Liver (tissue), 9 donors: ENCODE data around the gene PDE4D. TPM values are rescaled to one million over a fixed set of nuclear protein-coding genes. Genes with fewer than 3 reads are reported as not detected.

Source experiments
- DNase-seq: peaks from one replicate; pipeline ENCODE4 v3.0.0-alpha.2; 2017; ENCODE audit warnings: low spot score
- H3K27ac ChIP-seq, 2 donors: one replicate each; pipeline ENCODE4 v1.7.0; 2013; ENCODE audit warnings: inconsistent platforms in 2 of 2, low read length in 2 of 2, control low read depth in 1 of 2, low read depth in 1 of 2, mild to moderate bottlenecking in 1 of 2
- H3K27me3 ChIP-seq, 4 donors: one replicate each; pipeline versions ENCODE4 v1.6.1 to v1.7.0; 2013; ENCODE audit warnings: low read length in 3 of 4, inconsistent platforms in 1 of 4, mild to moderate bottlenecking in 1 of 4, moderate library complexity in 1 of 4; ENCODE audit not compliant: control insufficient read depth in 4 of 4, insufficient read depth in 4 of 4
- H3K36me3 ChIP-seq, 4 donors: one replicate each; pipeline versions ENCODE4 v1.6.1 to v1.7.0; 2013; ENCODE audit warnings: low read length in 3 of 4, mild to moderate bottlenecking in 3 of 4, low read depth in 1 of 4, moderate library complexity in 1 of 4; ENCODE audit not compliant: control insufficient read depth in 4 of 4, insufficient read depth in 3 of 4
- H3K4me1 ChIP-seq, 4 donors: one replicate each; pipeline versions ENCODE4 v1.6.1 to v1.7.0; 2013; ENCODE audit warnings: low read length in 3 of 4, mild to moderate bottlenecking in 3 of 4, moderate library complexity in 1 of 4; ENCODE audit not compliant: control insufficient read depth in 4 of 4, insufficient read depth in 4 of 4
- H3K4me3 ChIP-seq, 3 donors: one replicate each; pipeline versions ENCODE4 v1.6.1 to v1.7.0; 2013; ENCODE audit warnings: low read length in 3 of 3, control low read depth in 1 of 3, low read depth in 1 of 3, mild to moderate bottlenecking in 1 of 3
- H3K9ac ChIP-seq, 2 donors: one replicate each; pipeline ENCODE4 v1.7.0; 2013; ENCODE audit warnings: low read length in 2 of 2, mild to moderate bottlenecking in 2 of 2, moderate library complexity in 2 of 2, control low read depth in 1 of 2, low read depth in 1 of 2
- H3K9me3 ChIP-seq, 4 donors: one replicate each; pipeline versions ENCODE4 v1.6.1 to v1.7.0; 2013; ENCODE audit warnings: low read length in 3 of 4; ENCODE audit not compliant: control insufficient read depth in 4 of 4
- ATF3 ChIP-seq: IDR thresholded peaks from 2 replicates; pipeline ENCODE4 v1.6.1; 2016; ENCODE audit warnings: antibody characterized with exemption
- EGR1 ChIP-seq, 2 donors: IDR thresholded peaks; 2 replicates each; pipeline ENCODE4 v1.6.1; 2016 to 2018; ENCODE audit warnings: antibody characterized with exemption in 2 of 2, low read depth in 2 of 2
- FOXA1 ChIP-seq: IDR thresholded peaks from 2 replicates; pipeline ENCODE4 v1.6.1; 2016; ENCODE audit warnings: antibody characterized with exemption
- FOXA2 ChIP-seq: IDR thresholded peaks from 2 replicates; pipeline ENCODE4 v1.6.1; 2016; ENCODE audit warnings: antibody characterized with exemption
- GABPA ChIP-seq, 2 donors: IDR thresholded peaks in 1 of 2; conservative IDR thresholded peaks in 1 of 2; 2 replicates each; pipeline ENCODE4 v1.6.1; 2016; ENCODE audit warnings: antibody characterized with exemption in 2 of 2, mild to moderate bottlenecking in 1 of 2, moderate library complexity in 1 of 2
- HNF4A ChIP-seq, 2 donors: conservative IDR thresholded peaks; 2 replicates each; pipeline ENCODE4 v1.6.1; 2016; ENCODE audit warnings: antibody characterized with exemption in 2 of 2, mild to moderate bottlenecking in 2 of 2
- HNF4G ChIP-seq: IDR thresholded peaks from 2 replicates; pipeline ENCODE4 v1.6.1; 2016; ENCODE audit warnings: antibody characterized with exemption
- JUND ChIP-seq, 2 donors: IDR thresholded peaks; 2 replicates each; pipeline ENCODE4 v1.6.1; 2016; ENCODE audit warnings: antibody characterized with exemption in 2 of 2
- MAX ChIP-seq: IDR thresholded peaks from 2 replicates; pipeline ENCODE4 v1.6.1; 2016; ENCODE audit warnings: antibody characterized with exemption
- NR2F2 ChIP-seq: IDR thresholded peaks from 2 replicates; pipeline ENCODE4 v1.6.1; 2016; ENCODE audit warnings: antibody characterized with exemption
- RAD21 ChIP-seq, 2 donors: IDR thresholded peaks; 2 replicates each; pipeline ENCODE4 v1.6.1; 2016; ENCODE audit warnings: antibody characterized with exemption in 2 of 2, mild to moderate bottlenecking in 2 of 2
- RXRA ChIP-seq, 2 donors: IDR thresholded peaks; 2 replicates each; pipeline ENCODE4 v1.6.1; 2017 to 2018; ENCODE audit warnings: antibody characterized with exemption in 2 of 2, mild to moderate bottlenecking in 1 of 2
- SP1 ChIP-seq: IDR thresholded peaks from 2 replicates; pipeline ENCODE4 v1.6.1; 2018; ENCODE audit warnings: antibody characterized with exemption, mild to moderate bottlenecking
- TAF1 ChIP-seq: conservative IDR thresholded peaks from 2 replicates; pipeline ENCODE4 v1.6.1; 2016; ENCODE audit warnings: antibody characterized with exemption, mild to moderate bottlenecking
- YY1 ChIP-seq: IDR thresholded peaks from 2 replicates; pipeline ENCODE4 v1.6.1; 2016; ENCODE audit warnings: antibody characterized with exemption, mild to moderate bottlenecking
- ZBTB33 ChIP-seq: IDR thresholded peaks from 2 replicates; pipeline ENCODE4 v1.6.1; 2016; ENCODE audit warnings: antibody characterized with exemption
- WGBS: extraction: QIAGEN DNeasy Blood & Tissue Kit; methylation state at CpG from one replicate; pipeline ENCODE4 v1.1.7; 2013; 5-methylcytosine and 5-hydroxymethylcytosine counted together
- polyA plus RNA-seq, 2 donors: library from polyadenylated mRNA; stranded (reverse) in 1 of 2; unstranded in 1 of 2; fragments of 200-250 nt in 1 of 2; fragments of >200 nt in 1 of 2; fragmentation: Nextera tagmentation in 1 of 2; extraction: Ambion mirVana in 1 of 2; gene quantifications; one replicate each; pipeline versions ENCODE4 v1.2.1 to v1.2.3, GENCODE V29; 2013 to 2015
- total RNA-seq, 2 donors: library from RNA; depleted of rRNA; stranded (reverse); fragments of >200 nt; gene quantifications; one replicate each; pipeline ENCODE4 v1.2.3, GENCODE V29; 2014
- TF ChIP-seq, protein P1 (sequence below): IDR thresholded peaks from 2 replicates; pipeline ENCODE4 v1.6.1; 2016; ENCODE audit warnings: antibody characterized with exemption, mild to moderate bottlenecking
- TF ChIP-seq, protein P2 (sequence below): fragments of 150-350 bp; IDR thresholded peaks from 2 replicates; pipeline ENCODE4 v1.5.1; 2017; ENCODE audit warnings: improper control_type of control experiment, low read depth, low read length; ENCODE audit not compliant: missing input control
- donor health status: healthy.
- donor health status: healthy.
- donor health status: healthy.
- donor health status: healthy.
- donor health status: healthy.

Gene PDE4D
- total and polyA plus RNA-seq, 4 donors = 0.67 to 11.9 (median 6.5) TPM

- Histone ChIP-seq H3K27ac (no peak overlapping the region), H3K9ac (no peak overlapping the region), H3K4me1 (no peaks in the 10 kb centered on the region), H3K27me3 (peaks cover 0 to 5% (median 0%) of the 10 kb centered on the region in 4 donors), H3K36me3 (no peaks in the 10 kb centered on the region), H3K9me3 (no peaks in the 10 kb centered on the region), H3K4me3 (no peak overlapping the region)
- TF ChIP-seq EGR1 (IDR thresholded peaks at IDR 0.05; ENCODE audit: low read depth in 2 of 2) (no peak), GABPA (IDR thresholded peaks at IDR 0.05 in 1 of 2, conservative IDR thresholded peaks at IDR 0.05 in 1 of 2) (no peak), ATF3 (no peak), FOXA2 (no peak)
- TF ChIP-seq, protein P1, sequence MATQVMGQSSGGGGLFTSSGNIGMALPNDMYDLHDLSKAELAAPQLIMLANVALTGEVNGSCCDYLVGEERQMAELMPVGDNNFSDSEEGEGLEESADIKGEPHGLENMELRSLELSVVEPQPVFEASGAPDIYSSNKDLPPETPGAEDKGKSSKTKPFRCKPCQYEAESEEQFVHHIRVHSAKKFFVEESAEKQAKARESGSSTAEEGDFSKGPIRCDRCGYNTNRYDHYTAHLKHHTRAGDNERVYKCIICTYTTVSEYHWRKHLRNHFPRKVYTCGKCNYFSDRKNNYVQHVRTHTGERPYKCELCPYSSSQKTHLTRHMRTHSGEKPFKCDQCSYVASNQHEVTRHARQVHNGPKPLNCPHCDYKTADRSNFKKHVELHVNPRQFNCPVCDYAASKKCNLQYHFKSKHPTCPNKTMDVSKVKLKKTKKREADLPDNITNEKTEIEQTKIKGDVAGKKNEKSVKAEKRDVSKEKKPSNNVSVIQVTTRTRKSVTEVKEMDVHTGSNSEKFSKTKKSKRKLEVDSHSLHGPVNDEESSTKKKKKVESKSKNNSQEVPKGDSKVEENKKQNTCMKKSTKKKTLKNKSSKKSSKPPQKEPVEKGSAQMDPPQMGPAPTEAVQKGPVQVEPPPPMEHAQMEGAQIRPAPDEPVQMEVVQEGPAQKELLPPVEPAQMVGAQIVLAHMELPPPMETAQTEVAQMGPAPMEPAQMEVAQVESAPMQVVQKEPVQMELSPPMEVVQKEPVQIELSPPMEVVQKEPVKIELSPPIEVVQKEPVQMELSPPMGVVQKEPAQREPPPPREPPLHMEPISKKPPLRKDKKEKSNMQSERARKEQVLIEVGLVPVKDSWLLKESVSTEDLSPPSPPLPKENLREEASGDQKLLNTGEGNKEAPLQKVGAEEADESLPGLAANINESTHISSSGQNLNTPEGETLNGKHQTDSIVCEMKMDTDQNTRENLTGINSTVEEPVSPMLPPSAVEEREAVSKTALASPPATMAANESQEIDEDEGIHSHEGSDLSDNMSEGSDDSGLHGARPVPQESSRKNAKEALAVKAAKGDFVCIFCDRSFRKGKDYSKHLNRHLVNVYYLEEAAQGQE = no peak
- WGBS = 91% methylated on average over 5 of the region's 5 CpGs
- no peak for DNase-seq
These were observed 827.0 kb downstream of the PDE4D start for GRCh38 chr5:59066367-59067163.

DNA sequence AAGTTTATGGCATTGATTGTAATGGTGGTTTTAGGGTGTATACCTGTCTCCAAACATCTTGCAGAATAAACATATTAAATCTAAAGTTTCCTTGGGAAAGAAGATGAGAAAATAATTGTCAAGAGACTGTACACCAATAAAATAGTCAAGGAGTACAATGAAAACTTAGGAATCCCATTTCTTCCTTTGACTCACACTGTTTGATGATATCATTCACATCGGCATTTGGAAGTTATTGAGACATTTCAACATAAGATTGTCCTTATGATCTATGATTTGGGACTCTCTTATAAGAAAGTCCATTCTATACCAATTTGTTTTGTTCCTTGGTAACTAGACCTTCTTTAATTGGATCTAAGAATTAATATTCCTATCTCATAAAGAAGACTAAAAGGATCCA lies 828.0 kb downstream of the PDE4D start:
- H3K36me3 ChIP-seq = no peaks in the 10 kb centered on the region
- H3K27ac ChIP-seq = no peak overlapping the region
- 97% methylated on average over 1 of the region's 1 CpG for WGBS
- H3K27me3 ChIP-seq = peaks cover 0 to 5% (median 0%) of the 10 kb centered on the region in 4 donors
- no peak for DNase-seq
- no peak overlapping the region for H3K4me3 ChIP-seq
- no peaks in the 10 kb centered on the region for H3K4me1 ChIP-seq
- no peak overlapping the region for H3K9ac ChIP-seq
- TF ChIP-seq HNF4G (no peak), NR2F2 (no peak), JUND (IDR thresholded peaks at IDR 0.05) (no peak), RXRA (IDR thresholded peaks at IDR 0.05) (no peak), MAX (no peak), SP1 (no peak), EGR1 (IDR thresholded peaks at IDR 0.05; ENCODE audit: low read depth in 2 of 2) (no peak), ATF3 (no peak), GABPA (IDR thresholded peaks at IDR 0.05 in 1 of 2, conservative IDR thresholded peaks at IDR 0.05 in 1 of 2) (no peak), HNF4A (conservative IDR thresholded peaks at IDR 0.05) (no peak), FOXA2 (no peak), YY1 (no peak), ZBTB33 (no peak), RAD21 (IDR thresholded peaks at IDR 0.05) (no peak), FOXA1 (no peak), TAF1 (no peak)
- TF ChIP-seq, protein P1 = no peak
- TF ChIP-seq, protein P2, sequence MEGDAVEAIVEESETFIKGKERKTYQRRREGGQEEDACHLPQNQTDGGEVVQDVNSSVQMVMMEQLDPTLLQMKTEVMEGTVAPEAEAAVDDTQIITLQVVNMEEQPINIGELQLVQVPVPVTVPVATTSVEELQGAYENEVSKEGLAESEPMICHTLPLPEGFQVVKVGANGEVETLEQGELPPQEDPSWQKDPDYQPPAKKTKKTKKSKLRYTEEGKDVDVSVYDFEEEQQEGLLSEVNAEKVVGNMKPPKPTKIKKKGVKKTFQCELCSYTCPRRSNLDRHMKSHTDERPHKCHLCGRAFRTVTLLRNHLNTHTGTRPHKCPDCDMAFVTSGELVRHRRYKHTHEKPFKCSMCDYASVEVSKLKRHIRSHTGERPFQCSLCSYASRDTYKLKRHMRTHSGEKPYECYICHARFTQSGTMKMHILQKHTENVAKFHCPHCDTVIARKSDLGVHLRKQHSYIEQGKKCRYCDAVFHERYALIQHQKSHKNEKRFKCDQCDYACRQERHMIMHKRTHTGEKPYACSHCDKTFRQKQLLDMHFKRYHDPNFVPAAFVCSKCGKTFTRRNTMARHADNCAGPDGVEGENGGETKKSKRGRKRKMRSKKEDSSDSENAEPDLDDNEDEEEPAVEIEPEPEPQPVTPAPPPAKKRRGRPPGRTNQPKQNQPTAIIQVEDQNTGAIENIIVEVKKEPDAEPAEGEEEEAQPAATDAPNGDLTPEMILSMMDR = no peak
- no peaks in the 10 kb centered on the region for H3K9me3 ChIP-seq
